ENCODE data around the gene UPF1.

The UPF1 gene

GRCh38 chr19:18793144-18794028 lies 38.4 kb upstream of the UPF1 start:
- no peak overlapping the region for H3K4me3 ChIP-seq (ENCODE audit: low read depth, low read length)
- no peak for TF ChIP-seq CTCF (IDR thresholded peaks at IDR 0.05; ENCODE audit: low read depth, low read length, missing control alignments)
- no peak for DNase-seq (ENCODE audit: low read depth)
- in situ Hi-C loops (cut with HindIII; ENCODE audit: low sequenced_read_pairs), result no loop called here

GRCh38 chr19:18794029-18794313 lies 37.8 kb upstream of the UPF1 start:
- in situ Hi-C loops (cut with HindIII; ENCODE audit: low sequenced_read_pairs), result no loop called here
- no peak overlapping the region for H3K4me3 ChIP-seq (ENCODE audit: low read depth, low read length)
- TF ChIP-seq CTCF (IDR thresholded peaks at IDR 0.05; ENCODE audit: low read depth, low read length, missing control alignments), result no peak
- no peak for DNase-seq (ENCODE audit: low read depth)

- TF ChIP-seq CTCF (IDR thresholded peaks at IDR 0.05; ENCODE audit: low read depth, low read length, missing control alignments), result no peak
- in situ Hi-C loops (cut with HindIII; ENCODE audit: low sequenced_read_pairs), result no loop called here
- no peak for DNase-seq (ENCODE audit: low read depth)
- no peak overlapping the region for H3K4me3 ChIP-seq (ENCODE audit: low read depth, low read length)
Measured at GRCh38 chr19:18794692-18795091, 37.1 kb upstream of the UPF1 start.

GRCh38 chr19:18795540-18795939 lies 36.2 kb upstream of the UPF1 start:
- no peak for TF ChIP-seq CTCF (IDR thresholded peaks at IDR 0.05; ENCODE audit: low read depth, low read length, missing control alignments)
- in situ Hi-C loops (cut with HindIII; ENCODE audit: low sequenced_read_pairs), result no loop called here
- no peak for DNase-seq (ENCODE audit: low read depth)
- H3K4me3 ChIP-seq (ENCODE audit: low read depth, low read length), result no peak overlapping the region

GRCh38 chr19:18796239-18796638 lies 35.5 kb upstream of the UPF1 start:
- in situ Hi-C loops (cut with HindIII; ENCODE audit: low sequenced_read_pairs), result no loop called here

More at GRCh38 chr19:18796239-18796638, 35.5 kb upstream of the UPF1 start:
- TF ChIP-seq CTCF (IDR thresholded peaks at IDR 0.05; ENCODE audit: low read depth, low read length, missing control alignments), result no peak
- DNase-seq (ENCODE audit: low read depth), result no peak
- no peak overlapping the region for H3K4me3 ChIP-seq (ENCODE audit: low read depth, low read length)
